GM12875 (cell line): ENCODE measurements around the gene SUB1.
"Not testable (repeated sequence)": the region's sequence is repeated elsewhere in the genome, so short reads cannot be mapped to it uniquely, and the experiment has no call there.

Experiments used
- H3K4me3 ChIP-seq: one replicate; pipeline ENCODE4 v1.5.1; 2011; ENCODE audit warnings: low read depth, low read length, control low read depth
- TF ChIP-seq, protein P1 (sequence below): IDR thresholded peaks from 2 replicates; pipeline ENCODE4 v1.5.1; 2011; ENCODE audit warnings: low read depth, mild to moderate bottlenecking, control low read depth, inconsistent platforms, low read length, moderate library complexity, borderline replicate concordance; ENCODE audit not compliant: insufficient read depth

SUB1 gene

DNA sequence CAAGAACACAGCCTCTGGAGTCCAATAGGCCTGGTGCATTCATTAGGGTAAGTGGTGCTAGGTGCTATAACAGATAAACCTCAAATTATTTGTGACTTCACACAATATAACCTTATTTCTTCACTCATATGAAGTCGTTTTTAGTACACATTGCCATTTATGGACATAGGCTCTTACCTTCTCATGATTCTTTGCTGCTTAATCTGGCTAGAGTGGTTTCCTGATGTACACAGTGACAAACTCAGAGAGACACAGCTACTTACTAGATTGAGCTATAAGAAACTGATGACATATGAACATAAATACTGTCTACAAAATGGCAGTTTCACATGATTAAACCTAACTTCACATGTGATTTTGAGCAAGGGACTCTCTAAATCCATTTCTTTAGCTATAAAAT is 14.2 kb upstream of the SUB1 start:
- H3K4me3 ChIP-seq: no peak overlapping the region
- TF ChIP-seq, protein P1, sequence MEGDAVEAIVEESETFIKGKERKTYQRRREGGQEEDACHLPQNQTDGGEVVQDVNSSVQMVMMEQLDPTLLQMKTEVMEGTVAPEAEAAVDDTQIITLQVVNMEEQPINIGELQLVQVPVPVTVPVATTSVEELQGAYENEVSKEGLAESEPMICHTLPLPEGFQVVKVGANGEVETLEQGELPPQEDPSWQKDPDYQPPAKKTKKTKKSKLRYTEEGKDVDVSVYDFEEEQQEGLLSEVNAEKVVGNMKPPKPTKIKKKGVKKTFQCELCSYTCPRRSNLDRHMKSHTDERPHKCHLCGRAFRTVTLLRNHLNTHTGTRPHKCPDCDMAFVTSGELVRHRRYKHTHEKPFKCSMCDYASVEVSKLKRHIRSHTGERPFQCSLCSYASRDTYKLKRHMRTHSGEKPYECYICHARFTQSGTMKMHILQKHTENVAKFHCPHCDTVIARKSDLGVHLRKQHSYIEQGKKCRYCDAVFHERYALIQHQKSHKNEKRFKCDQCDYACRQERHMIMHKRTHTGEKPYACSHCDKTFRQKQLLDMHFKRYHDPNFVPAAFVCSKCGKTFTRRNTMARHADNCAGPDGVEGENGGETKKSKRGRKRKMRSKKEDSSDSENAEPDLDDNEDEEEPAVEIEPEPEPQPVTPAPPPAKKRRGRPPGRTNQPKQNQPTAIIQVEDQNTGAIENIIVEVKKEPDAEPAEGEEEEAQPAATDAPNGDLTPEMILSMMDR: no peak

DNA sequence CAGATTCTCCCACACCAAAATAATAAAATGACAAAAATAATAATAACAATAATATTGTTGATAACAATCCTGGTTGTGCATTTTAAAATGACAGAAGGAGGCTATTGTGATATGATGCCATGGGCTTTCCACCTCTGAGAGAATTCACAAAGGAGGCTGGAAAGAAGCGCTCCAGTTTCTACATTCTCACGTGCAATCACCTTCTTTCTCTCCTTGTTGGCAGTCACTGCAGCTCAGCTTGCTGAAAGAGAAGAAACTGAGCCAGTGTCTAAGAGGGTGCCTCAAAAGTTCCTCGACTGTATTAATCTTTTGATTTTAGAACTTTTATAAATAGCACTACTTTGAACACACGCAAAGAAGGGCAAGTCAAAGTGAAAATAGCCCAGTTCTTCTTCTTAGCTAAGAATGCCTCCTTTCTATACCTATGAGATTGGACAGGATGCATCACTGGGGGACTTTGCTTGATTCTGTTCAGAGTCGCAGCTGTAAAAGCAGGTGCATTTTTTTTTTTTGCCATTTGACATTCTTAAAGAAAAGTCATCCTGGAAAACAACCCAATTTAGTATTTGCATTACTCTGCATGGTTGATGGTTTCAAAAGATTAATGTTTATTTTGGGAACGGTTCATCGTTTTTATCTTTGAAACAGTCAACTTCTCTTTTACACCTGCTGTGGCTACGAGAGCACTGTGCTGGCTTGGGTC is 12.4 kb upstream of the SUB1 start:
- H3K4me3 ChIP-seq: no peak overlapping the region
- TF ChIP-seq, protein P1: no peak

- H3K4me3 ChIP-seq: not testable (repeated sequence)
These were observed 11.9 kb upstream of the SUB1 start for GRCh38 chr5:32573481-32573854.

GRCh38 chr5:32574540-32575175 is 10.7 kb upstream of the SUB1 start:
- no peak overlapping the region for H3K4me3 ChIP-seq
- TF ChIP-seq, protein P1: no peak

DNA sequence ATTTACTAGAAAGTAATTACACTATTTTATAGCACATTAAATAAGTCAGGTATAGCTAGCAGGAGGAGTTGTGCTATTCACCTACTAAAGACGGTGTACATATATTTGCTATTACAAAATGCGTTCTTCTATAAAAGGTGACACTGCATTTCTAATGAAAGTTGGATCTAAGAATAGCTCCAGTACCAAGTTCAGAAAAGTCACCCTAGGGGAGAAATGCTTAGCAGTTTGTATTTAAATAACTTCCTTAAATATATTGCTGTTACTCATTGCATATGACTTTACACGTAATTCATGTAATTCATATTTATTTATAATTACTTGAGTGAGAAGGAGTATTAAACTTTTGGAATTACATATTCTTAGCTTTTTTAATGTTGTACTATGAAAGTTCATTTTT is 7.0 kb upstream of the SUB1 start:
- H3K4me3 ChIP-seq: no peak overlapping the region
- TF ChIP-seq, protein P1: no peak

GRCh38 chr5:32578764-32579163 is 6.6 kb upstream of the SUB1 start:
- TF ChIP-seq, protein P1: no peak
- H3K4me3 ChIP-seq: no peak overlapping the region

- no peak overlapping the region for H3K4me3 ChIP-seq
- TF ChIP-seq, protein P1: no peak
These were observed 4.2 kb upstream of the SUB1 start for GRCh38 chr5:32581010-32581785.
